ENCODE results near the gene COG7. TPM values are rescaled to one million over a fixed set of nuclear protein-coding genes. Genes with fewer than 3 reads are reported as not detected.

COG7 gene
- total and polyA plus RNA-seq, 2 of the 13 experiments (the other 11 are each of a cell fraction or from before 2014, with no cell fraction given): 12.6 to 54.5 TPM

- POLR2A ChIA-PET: interaction anchor here (0.7 to 1.3 kb wide), 3 partner anchors 9 to 58 kb away, joined by 3 to 5 read pairs (median 3); partner anchors contain the start of genes EARS2 and UBFD1
- Histone ChIP-seq H4K20me1 (ENCODE audit: insufficient read depth, low read length) (peaks cover 77% of the 10 kb centered on the region), H2AFZ (ENCODE audit: low read length) (no peak overlapping the region), H3K4me2 (ENCODE audit: low read depth, low read length) (no peak overlapping the region), H3K4me3 (replicated peaks in 1 of 3; ENCODE audit: insufficient read depth in 1 of 3, low read depth in 2 of 3, low read length in 3 of 3) (no peak overlapping the region), H3K36me3 (replicated peaks in 1 of 2; ENCODE audit: control insufficient read depth in 1 of 2, insufficient read depth in 2 of 2, low read length in 2 of 2) (peaks cover 18 to 73% of the 10 kb centered on the region in 2 experiments), H3K27ac (ENCODE audit: extremely low read length, insufficient read depth, low read length) (no peak overlapping the region), H3K79me2 (ENCODE audit: insufficient read depth, low read length) (peaks cover 84% of the 10 kb centered on the region), H3K9me3 (ENCODE audit: low read length) (no peaks in the 10 kb centered on the region), H3K27me3 (ENCODE audit: control insufficient read depth in 1 of 2, insufficient read depth in 2 of 2, low read length in 2 of 2) (no peaks in the 10 kb centered on the region), H3K9ac (ENCODE audit: insufficient read depth, low read depth, low read length) (no peak overlapping the region), H3K4me1 (ENCODE audit: insufficient read depth, low read length) (peaks cover 34% of the 10 kb centered on the region)
- no peak for ATAC-seq
- no peak for TF ChIP-seq ATF4 (CRISPR knock-in tag; IDR thresholded peaks at IDR 0.05)
- 0 out of 2 replicates have a peak, but pooled peaks have one; percentile 58 for TF ChIP-seq SAFB2 (CRISPR knock-in tag; IDR thresholded peaks at IDR 0.05; ENCODE audit: borderline replicate concordance, low read depth)
- TF ChIP-seq ZNF512B (CRISPR knock-in tag; IDR thresholded peaks at IDR 0.05; ENCODE audit: borderline replicate concordance): 0 out of 2 replicates have a peak, but pooled peaks have one; percentile 56
- FAIRE-seq: no peak
- no TSS peak for BruUV-seq (replicated peaks)
- intact Hi-C loops (cut with micrococcal nuclease; ENCODE audit: unreplicated experiment): no loop called here
- DNase-seq (ENCODE audit: low spot score): no peak
- 95% methylated on average over 7 of the region's 7 CpGs for WGBS (ENCODE audit: low lambda C conversion rate)
- in situ Hi-C loops (cut with HindIII; ENCODE audit: extremely low pct_ligation_motif_present, low pct_unique_long_range_greater_than_20kb): no loop called here
- CTCF ChIA-PET (ENCODE audit: low intra/inter-chr PET ratio, low total read pairs): no interaction called here
Measured at GRCh38 chr16:23499801-23500200, 46.8 kb upstream of the COG7 start.

All from HepG2 (cell line).